PC-9 (cell line): ENCODE measurements around the gene MAP4K4. TPM values are rescaled to one million over a fixed set of nuclear protein-coding genes. Genes with fewer than 3 reads are reported as not detected.

Source experiments
- BruUV-seq: library from RNA; stranded (reverse); fragments of 400-500 nt; replicated peaks from 2 replicates; lab custom pipeline; 2021; lab: Mats Ljungman, UMichigan
- CTCF ChIA-PET: fragments of 300-600 bp; sonication (Branson Sonifier 250); formaldehyde crosslinking; loops from one replicate; lab custom pipeline; 2022; ENCODE audit warnings: antibody characterized with exemption; lab: Charles Lee
- POLR2A ChIA-PET: fragments of 300-600 bp; sonication (Branson Sonifier 250); formaldehyde crosslinking; loops from one replicate; lab custom pipeline; 2022; ENCODE audit warnings: antibody characterized with exemption; ENCODE audit not compliant: unreplicated experiment; lab: Charles Lee
- DNase-seq, 2 experiments: peaks; one replicate each; pipeline versions ENCODE4 v3.0.0 to v3.0.0-alpha.2; 2015 to 2022; ENCODE audit warnings: mixed read lengths in 1 of 2
- H2AFZ ChIP-seq: fragments of 200-600 bp; sonication (generic); 2 replicates; pipeline ENCODE4 v1.8.1; 2017; ENCODE audit warnings: antibody characterized with exemption
- H3F3A ChIP-seq: fragments of 200-600 bp; sonication (generic); 2 replicates; pipeline ENCODE4 v1.8.1; 2017; ENCODE audit warnings: antibody characterized with exemption, mild to moderate bottlenecking, low read depth; ENCODE audit not compliant: insufficient read depth
- H3K27ac ChIP-seq: fragments of 200-600 bp; sonication (generic); 2 replicates; pipeline ENCODE4 v1.6.1; 2016; ENCODE audit warnings: mixed run types
- H3K27me3 ChIP-seq: fragments of 200-600 bp; sonication (generic); 2 replicates; pipeline ENCODE4 v1.6.1; 2016; ENCODE audit warnings: low read depth, mixed run types; ENCODE audit not compliant: insufficient read depth
- H3K36me3 ChIP-seq: fragments of 200-600 bp; sonication (generic); 2 replicates; pipeline ENCODE4 v1.6.1; 2016; ENCODE audit warnings: low read depth, mixed run types
- H3K4me1 ChIP-seq: fragments of 200-600 bp; sonication (generic); replicated peaks from 2 replicates; pipeline ENCODE4 v1.6.1; 2016; ENCODE audit warnings: mixed run types; ENCODE audit not compliant: insufficient read depth
- H3K4me2 ChIP-seq: fragments of 200-600 bp; sonication (generic); 2 replicates; pipeline ENCODE4 v1.6.1; 2017; ENCODE audit warnings: mixed run types
- H3K4me3 ChIP-seq: fragments of 200-600 bp; sonication (generic); 2 replicates; pipeline ENCODE4 v1.6.1; 2016; ENCODE audit warnings: mixed run types
- H3K79me2 ChIP-seq: fragments of 200-600 bp; sonication (generic); 2 replicates; pipeline ENCODE4 v1.6.1; 2017; ENCODE audit warnings: low read depth, mixed run types
- H3K9me2 ChIP-seq: fragments of 200-600 bp; sonication (generic); 2 replicates; pipeline ENCODE4 v1.8.1; 2017; ENCODE audit warnings: mild to moderate bottlenecking; ENCODE audit not compliant: insufficient read depth
- H3K9me3 ChIP-seq: fragments of 200-600 bp; sonication (generic); 2 replicates; pipeline ENCODE4 v1.8.1; 2016; ENCODE audit warnings: low read depth; ENCODE audit not compliant: insufficient read depth
- H4K20me1 ChIP-seq: fragments of 200-600 bp; sonication (generic); 2 replicates; pipeline ENCODE4 v1.8.1; 2017; ENCODE audit not compliant: insufficient read depth
- EZH2 ChIP-seq: fragments of 200-600 bp; sonication (generic); IDR thresholded peaks from 2 replicates; pipeline ENCODE4 v1.8.0; 2017; ENCODE audit warnings: antibody characterized with exemption, low read depth
- intact Hi-C: fragments of 100-400 bp; cut with micrococcal nuclease; formaldehyde crosslinking; loops from one replicate; pipeline ENCODE4 v1.10.0; 2022; ENCODE audit not compliant: unreplicated experiment
- total RNA-seq: library from RNA; stranded (reverse); gene quantifications from 2 replicates; pipeline ENCODE4 v1.2.3, GENCODE V29; 2021
- TF ChIP-seq, protein P1 (sequence below): fragments of 200-600 bp; sonication (generic); conservative IDR thresholded peaks from 2 replicates; pipeline ENCODE4 v1.6.1; 2017; ENCODE audit warnings: mixed run types, antibody characterized with exemption, mild to moderate bottlenecking, moderate library complexity

Gene MAP4K4
- total RNA-seq, 1 experiment from 2014 or later, result 129 TPM

DNA sequence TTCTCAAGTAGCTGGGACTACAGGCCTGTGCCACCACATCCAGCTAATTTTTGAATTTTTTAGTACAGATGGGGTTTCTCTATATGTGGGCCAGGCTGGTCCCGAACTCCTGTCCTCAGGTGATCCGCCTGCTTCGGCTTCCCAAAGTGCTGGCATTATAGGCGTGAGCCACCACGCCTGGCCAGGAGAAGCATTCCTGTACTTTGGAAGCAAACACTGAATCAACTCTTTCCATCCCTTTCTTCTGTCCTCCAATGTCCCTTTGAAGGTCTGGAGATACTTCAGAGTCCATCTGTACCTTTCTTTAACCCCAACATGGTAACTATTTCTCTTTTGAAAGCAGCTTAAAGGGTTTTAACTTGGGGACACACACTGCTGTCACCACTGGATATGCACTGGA lies 23.6 kb upstream of the MAP4K4 start:
- Histone ChIP-seq H2AFZ (no peak overlapping the region), H3F3A (no peaks in the 10 kb centered on the region), H3K9me2 (no peaks in the 10 kb centered on the region), H3K27me3 (no peaks in the 10 kb centered on the region), H3K36me3 (no peaks in the 10 kb centered on the region), H3K4me2 (no peak overlapping the region), H4K20me1 (no peaks in the 10 kb centered on the region), H3K79me2 (no peaks in the 10 kb centered on the region), H3K4me3 (no peak overlapping the region), H3K9me3 (peaks cover 18% of the 10 kb centered on the region), H3K27ac (no peak overlapping the region), H3K4me1 (peaks cover 3% of the 10 kb centered on the region; the same call in 1 of the 2 replicates)
- no peak for DNase-seq
- CTCF ChIA-PET, result interaction anchor here (0.6 kb wide), 1 partner anchor 23 kb away, joined by 3 read pairs; no protein-coding TSS in a partner anchor
- no peak for TF ChIP-seq EZH2
- TF ChIP-seq, protein P1, sequence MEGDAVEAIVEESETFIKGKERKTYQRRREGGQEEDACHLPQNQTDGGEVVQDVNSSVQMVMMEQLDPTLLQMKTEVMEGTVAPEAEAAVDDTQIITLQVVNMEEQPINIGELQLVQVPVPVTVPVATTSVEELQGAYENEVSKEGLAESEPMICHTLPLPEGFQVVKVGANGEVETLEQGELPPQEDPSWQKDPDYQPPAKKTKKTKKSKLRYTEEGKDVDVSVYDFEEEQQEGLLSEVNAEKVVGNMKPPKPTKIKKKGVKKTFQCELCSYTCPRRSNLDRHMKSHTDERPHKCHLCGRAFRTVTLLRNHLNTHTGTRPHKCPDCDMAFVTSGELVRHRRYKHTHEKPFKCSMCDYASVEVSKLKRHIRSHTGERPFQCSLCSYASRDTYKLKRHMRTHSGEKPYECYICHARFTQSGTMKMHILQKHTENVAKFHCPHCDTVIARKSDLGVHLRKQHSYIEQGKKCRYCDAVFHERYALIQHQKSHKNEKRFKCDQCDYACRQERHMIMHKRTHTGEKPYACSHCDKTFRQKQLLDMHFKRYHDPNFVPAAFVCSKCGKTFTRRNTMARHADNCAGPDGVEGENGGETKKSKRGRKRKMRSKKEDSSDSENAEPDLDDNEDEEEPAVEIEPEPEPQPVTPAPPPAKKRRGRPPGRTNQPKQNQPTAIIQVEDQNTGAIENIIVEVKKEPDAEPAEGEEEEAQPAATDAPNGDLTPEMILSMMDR, result no peak
- BruUV-seq, result no TSS peak
- POLR2A ChIA-PET, result no interaction called here
- intact Hi-C loops, result no loop called here

DNA sequence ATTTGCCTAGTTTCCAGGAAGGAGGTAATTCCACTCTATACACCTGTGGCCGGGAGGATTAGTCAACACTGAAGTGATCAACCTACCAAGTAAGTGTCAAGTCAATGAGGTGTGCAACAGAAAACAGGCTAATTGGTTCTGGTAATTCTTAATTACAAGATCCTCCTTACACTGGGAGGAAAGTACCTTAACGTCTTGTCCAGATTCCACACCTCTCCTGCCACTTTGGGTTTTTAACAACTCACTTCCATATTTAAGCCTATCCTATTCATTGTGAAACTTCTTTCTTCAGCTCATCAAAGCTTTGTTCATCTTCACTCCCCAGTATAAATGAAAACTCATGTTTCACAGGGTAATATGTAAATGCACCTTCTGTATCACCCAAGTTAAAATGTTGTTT lies 22.0 kb upstream of the MAP4K4 start:
- no TSS peak for BruUV-seq
- Histone ChIP-seq H3K4me1 (peaks cover 7% of the 10 kb centered on the region; the same call in 1 of the 2 replicates), H3K4me3 (no peak overlapping the region), H3K4me2 (no peak overlapping the region), H3F3A (no peaks in the 10 kb centered on the region), H3K9me2 (no peaks in the 10 kb centered on the region), H3K27me3 (no peaks in the 10 kb centered on the region), H2AFZ (no peak overlapping the region), H3K27ac (no peak overlapping the region), H3K79me2 (no peaks in the 10 kb centered on the region), H4K20me1 (no peaks in the 10 kb centered on the region), H3K36me3 (no peaks in the 10 kb centered on the region), H3K9me3 (peaks cover 18% of the 10 kb centered on the region)
- POLR2A ChIA-PET, result interaction anchor here (0.6 kb wide), 1 partner anchor 394 kb away, joined by 4 read pairs; no protein-coding TSS in a partner anchor
- TF ChIP-seq, protein P1, result no peak
- no peak for TF ChIP-seq EZH2
- intact Hi-C loops, result no loop called here
- CTCF ChIA-PET, result no interaction called here
- DNase-seq, result no peak

DNA sequence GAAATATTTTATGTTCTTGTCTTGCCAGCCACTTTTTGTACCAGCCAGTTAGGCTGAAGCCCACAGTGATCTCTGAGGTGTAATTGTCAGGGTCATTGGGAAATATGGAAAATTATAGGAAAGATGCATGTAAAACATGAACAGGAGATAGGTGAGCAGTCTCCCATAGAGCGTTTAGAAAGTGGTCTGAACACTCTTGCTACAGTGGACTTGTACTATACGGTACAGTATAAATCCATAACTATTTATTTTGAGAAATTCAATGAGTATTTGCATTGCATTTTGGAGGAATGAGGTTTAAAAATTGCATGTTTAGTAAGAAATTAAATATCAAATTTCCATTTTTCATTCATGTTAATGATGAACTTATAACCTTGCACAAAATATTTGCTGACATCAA lies 20.8 kb upstream of the MAP4K4 start:
- intact Hi-C loops, result no loop called here

More for the DNA sequence above, 20.8 kb upstream of the MAP4K4 start:
- BruUV-seq, result no TSS peak
- POLR2A ChIA-PET, result no interaction called here
- DNase-seq, result no peak
- H3F3A ChIP-seq, result no peaks in the 10 kb centered on the region
- no peaks in the 10 kb centered on the region for H4K20me1 ChIP-seq
- no peak overlapping the region for H3K4me2 ChIP-seq
- no peak overlapping the region for H3K27ac ChIP-seq
- no peaks in the 10 kb centered on the region for H3K36me3 ChIP-seq
- no peak overlapping the region for H2AFZ ChIP-seq
- no peak overlapping the region for H3K4me3 ChIP-seq
- no peaks in the 10 kb centered on the region for H3K79me2 ChIP-seq
- H3K4me1 ChIP-seq, result peaks cover 7% of the 10 kb centered on the region; the same call in 1 of the 2 replicates
- TF ChIP-seq EZH2, result no peak
- TF ChIP-seq, protein P1, result no peak
- no peaks in the 10 kb centered on the region for H3K27me3 ChIP-seq
- H3K9me2 ChIP-seq, result no peaks in the 10 kb centered on the region
- H3K9me3 ChIP-seq, result peaks cover 16% of the 10 kb centered on the region
- CTCF ChIA-PET, result no interaction called here
